ENCODE results near the gene ACVR1B. TPM values are rescaled to one million over a fixed set of nuclear protein-coding genes. Genes with fewer than 3 reads are reported as not detected.

ACVR1B gene
- total and polyA plus RNA-seq, 2 experiments from 2014 or later, result 2.4 to 7.5 TPM

- DNase-seq (ENCODE audit: low spot score) (no peak), ATAC-seq (no peak)
- H3K4me3 ChIP-seq, result no peak overlapping the region
- peaks cover 13% of the 10 kb centered on the region for H3K4me1 ChIP-seq (ENCODE audit: insufficient read depth)
- Mint-ChIP-seq H3K4me3 (no peak overlapping the region), H3K4me1 (peaks cover 31% of the 10 kb centered on the region), H3K27ac (no peak overlapping the region), H3K36me3 (ENCODE audit: low read depth) (no peaks in the 10 kb centered on the region), H3K9me3 (peaks cover 3% of the 10 kb centered on the region; the same call in 1 of the 3 replicates), H3K27me3 (ENCODE audit: insufficient read depth, low read depth, poor library complexity) (peaks cover 40% of the 10 kb centered on the region)
- no peaks in the 10 kb centered on the region for H3K9me2 ChIP-seq (ENCODE audit: insufficient read depth)
- H3K4me2 ChIP-seq, result no peak overlapping the region
- peaks cover 56% of the 10 kb centered on the region for H3K27me3 ChIP-seq (ENCODE audit: insufficient read depth)
- no peaks in the 10 kb centered on the region for H3K79me2 ChIP-seq (replicated peaks; ENCODE audit: insufficient read depth)
- peak overlapping the region; percentile 38; the same call in 1 of the 2 replicates for H2AFZ ChIP-seq
- peaks cover 7% of the 10 kb centered on the region for H3F3A ChIP-seq (replicated peaks; ENCODE audit: low read depth)
- no peaks in the 10 kb centered on the region for H3K36me3 ChIP-seq (ENCODE audit: insufficient read depth)
- no peak overlapping the region for H3K27ac ChIP-seq (ENCODE audit: low read depth)
- no peaks in the 10 kb centered on the region for H4K20me1 ChIP-seq (replicated peaks; ENCODE audit: insufficient read depth)
- TF ChIP-seq EZH2 (IDR thresholded peaks at IDR 0.05; ENCODE audit: low read depth, unreplicated experiment), result peak; percentile 27
- no peak for TF ChIP-seq ZNF331 (CRISPR knock-in tag; IDR thresholded peaks at IDR 0.05; ENCODE audit: low read depth)
- TF ChIP-seq CTCF (conservative IDR thresholded peaks at IDR 0.05; ENCODE audit: low read depth in 2 of 2), result no peak
Observed at GRCh38 chr12:51910168-51910567, 41.3 kb upstream of the ACVR1B start.

- Mint-ChIP-seq H3K27ac (no peak overlapping the region), H3K9me3 (peaks cover 3% of the 10 kb centered on the region; the same call in 1 of the 3 replicates)
- peak overlapping the region; percentile 38; the same call in 1 of the 2 replicates for H2AFZ ChIP-seq
Observed at GRCh38 chr12:51910691-51911090, 40.8 kb upstream of the ACVR1B start.

More at GRCh38 chr12:51910691-51911090, 40.8 kb upstream of the ACVR1B start:
- H3K4me1 ChIP-seq (ENCODE audit: insufficient read depth), result peaks cover 8% of the 10 kb centered on the region
- peaks cover 40% of the 10 kb centered on the region for H3K27me3 Mint-ChIP-seq (ENCODE audit: insufficient read depth, low read depth, poor library complexity)
- no peaks in the 10 kb centered on the region for H3K9me2 ChIP-seq (ENCODE audit: insufficient read depth)
- no peak for TF ChIP-seq ZNF331 (CRISPR knock-in tag; IDR thresholded peaks at IDR 0.05; ENCODE audit: low read depth)
- TF ChIP-seq CTCF (conservative IDR thresholded peaks at IDR 0.05; ENCODE audit: low read depth in 2 of 2), result no peak
- TF ChIP-seq EZH2 (IDR thresholded peaks at IDR 0.05; ENCODE audit: low read depth, unreplicated experiment), result no peak
- no peak for TF ChIP-seq CREB1 (CRISPR knock-in tag; IDR thresholded peaks at IDR 0.05; ENCODE audit: low read depth)
- TF ChIP-seq STAT1 (IDR thresholded peaks at IDR 0.05; ENCODE audit: unreplicated experiment), result no peak
- TF ChIP-seq REST (IDR thresholded peaks at IDR 0.05; ENCODE audit: unreplicated experiment), result no peak
- no peak for TF ChIP-seq NANOG (IDR thresholded peaks at IDR 0.05; ENCODE audit: borderline replicate concordance)
- H3K4me2 ChIP-seq, result no peak overlapping the region
- H3K27ac ChIP-seq (ENCODE audit: low read depth), result no peak overlapping the region
- H3F3A ChIP-seq (replicated peaks; ENCODE audit: low read depth), result peaks cover 7% of the 10 kb centered on the region
- no peaks in the 10 kb centered on the region for H4K20me1 ChIP-seq (replicated peaks; ENCODE audit: insufficient read depth)
- ATAC-seq (no peak), DNase-seq (ENCODE audit: low spot score) (no peak)
- H3K27me3 ChIP-seq (ENCODE audit: insufficient read depth), result peaks cover 51% of the 10 kb centered on the region
- no peaks in the 10 kb centered on the region for H3K36me3 Mint-ChIP-seq (ENCODE audit: low read depth)
- no peak overlapping the region for H3K4me3 ChIP-seq
- H3K36me3 ChIP-seq (ENCODE audit: insufficient read depth), result no peaks in the 10 kb centered on the region
- peaks cover 30% of the 10 kb centered on the region for H3K4me1 Mint-ChIP-seq
- no peaks in the 10 kb centered on the region for H3K79me2 ChIP-seq (replicated peaks; ENCODE audit: insufficient read depth)
- no peak overlapping the region for H3K4me3 Mint-ChIP-seq

Data from GM23338 (cell line).